Hepatic stellate cell (primary cell): ENCODE results near the gene MMP24OS.

Experiments
- DNase-seq: peaks from one replicate; pipeline ENCODE4 v3.0.0; 2011; ENCODE audit warnings: low spot score

MMP24OS gene

DNA sequence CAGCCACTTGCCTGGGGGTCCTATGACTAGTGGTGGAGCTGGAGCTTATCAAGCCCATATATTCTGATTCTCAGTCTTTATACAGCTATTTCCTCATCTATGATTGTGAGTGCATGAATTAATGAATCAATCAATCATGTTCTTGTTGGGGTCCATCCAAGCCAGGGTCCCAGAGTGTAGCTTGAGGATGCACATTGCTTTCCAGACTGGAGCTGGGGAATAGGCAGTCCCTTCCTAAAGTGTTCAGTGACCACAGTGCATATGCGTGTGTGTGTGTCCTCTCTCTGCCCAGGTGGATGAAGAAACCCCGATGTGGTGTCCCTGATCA is 26.3 kb downstream of the MMP24OS start:
- no peak for DNase-seq

DNA sequence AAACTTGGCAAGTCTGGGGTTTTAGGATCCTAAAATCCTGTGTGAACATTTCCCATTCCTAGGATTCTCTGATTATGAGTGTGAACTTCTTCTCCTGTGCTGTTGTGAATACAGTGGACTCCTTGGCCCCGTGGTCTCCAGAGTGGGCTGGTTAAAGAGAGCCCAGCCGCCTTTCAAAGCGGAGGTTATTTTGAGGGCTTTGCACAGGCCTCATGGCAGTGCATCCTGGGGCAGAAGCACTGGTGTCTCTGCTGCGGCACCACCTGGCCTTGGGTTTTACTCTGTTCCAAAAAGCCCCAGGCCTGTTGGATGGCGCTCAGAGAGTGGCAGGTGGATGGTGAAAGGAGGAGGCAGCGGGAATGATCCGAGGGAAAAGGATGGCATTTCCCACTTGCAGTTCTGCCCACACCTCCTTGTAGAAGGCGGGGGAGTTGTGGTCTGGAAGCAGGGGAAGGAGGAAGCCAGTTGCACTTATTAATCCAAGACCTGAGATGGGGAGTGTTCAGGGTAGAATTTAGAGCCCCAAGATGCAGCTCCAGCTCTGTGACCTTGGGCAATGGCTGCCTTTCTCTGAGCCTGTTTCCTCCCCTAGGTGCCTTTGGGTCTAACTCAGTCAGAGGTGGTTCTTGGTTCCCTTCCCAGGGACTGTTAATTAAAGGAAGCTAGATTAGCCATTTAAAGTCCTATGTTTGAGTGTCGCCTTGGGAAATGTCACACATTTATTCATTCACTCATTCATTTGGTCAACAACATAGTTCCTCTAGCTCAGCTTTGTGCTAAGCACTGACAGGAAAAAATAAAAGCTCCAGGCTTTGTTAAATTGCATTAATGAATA is 29.1 kb downstream of the MMP24OS start:
- peak; percentile 40 for DNase-seq

DNA sequence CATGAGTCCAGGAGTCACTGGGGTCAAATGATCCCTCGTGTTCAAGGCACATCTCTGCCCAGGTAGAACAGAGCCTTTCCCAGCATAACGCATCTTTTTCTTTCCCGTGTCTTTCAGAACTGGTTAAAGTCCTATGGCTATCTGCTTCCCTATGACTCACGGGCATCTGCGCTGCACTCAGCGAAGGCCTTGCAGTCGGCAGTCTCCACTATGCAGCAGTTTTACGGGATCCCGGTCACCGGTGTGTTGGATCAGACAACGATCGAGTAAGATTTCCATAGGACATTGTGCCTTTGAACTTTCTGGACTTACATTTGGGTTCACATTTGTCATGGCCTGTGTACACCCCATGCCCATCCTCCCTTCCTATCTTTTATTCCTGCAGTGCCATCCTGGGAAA is 31.2 kb downstream of the MMP24OS start:
- DNase-seq = no peak

DNA sequence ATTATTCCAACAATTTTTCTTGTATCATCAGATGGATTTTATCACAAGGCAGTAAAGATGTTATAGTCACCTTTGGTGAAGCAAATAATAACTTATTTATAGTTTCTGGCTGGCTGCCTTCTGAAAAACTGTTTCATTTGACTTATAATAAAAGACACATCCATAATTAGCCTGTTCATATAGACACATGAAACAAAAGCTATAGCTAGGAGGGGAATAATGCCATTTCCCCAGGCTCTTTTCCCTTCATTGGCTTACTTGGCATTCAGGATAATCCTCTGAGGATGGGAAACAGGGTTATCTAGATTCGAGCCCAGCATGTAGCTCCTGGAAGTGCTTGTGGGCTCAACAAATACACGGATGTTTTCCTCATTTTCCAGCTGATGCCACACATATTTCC is 33.9 kb downstream of the MMP24OS start:
- DNase-seq = no peak

DNA sequence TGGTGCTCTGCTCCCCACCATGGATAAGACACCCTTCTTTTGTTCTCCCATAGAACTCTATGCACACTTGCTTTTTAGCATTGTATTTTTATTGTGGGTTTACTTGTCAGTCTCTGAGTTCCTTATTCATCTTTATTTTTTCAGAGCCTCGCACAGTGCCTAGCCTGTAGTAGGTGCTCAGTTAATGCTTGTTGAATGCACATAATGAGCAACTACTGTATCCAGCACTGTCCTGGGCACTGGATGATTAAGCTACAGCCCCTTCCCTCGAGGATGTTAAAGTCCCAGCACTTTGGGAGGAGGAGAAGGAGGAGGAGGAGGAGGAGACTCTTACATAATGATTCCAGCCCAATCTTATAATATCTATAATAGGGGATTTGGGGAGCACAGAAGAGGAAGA is 34.6 kb downstream of the MMP24OS start:
- DNase-seq = no peak

DNA sequence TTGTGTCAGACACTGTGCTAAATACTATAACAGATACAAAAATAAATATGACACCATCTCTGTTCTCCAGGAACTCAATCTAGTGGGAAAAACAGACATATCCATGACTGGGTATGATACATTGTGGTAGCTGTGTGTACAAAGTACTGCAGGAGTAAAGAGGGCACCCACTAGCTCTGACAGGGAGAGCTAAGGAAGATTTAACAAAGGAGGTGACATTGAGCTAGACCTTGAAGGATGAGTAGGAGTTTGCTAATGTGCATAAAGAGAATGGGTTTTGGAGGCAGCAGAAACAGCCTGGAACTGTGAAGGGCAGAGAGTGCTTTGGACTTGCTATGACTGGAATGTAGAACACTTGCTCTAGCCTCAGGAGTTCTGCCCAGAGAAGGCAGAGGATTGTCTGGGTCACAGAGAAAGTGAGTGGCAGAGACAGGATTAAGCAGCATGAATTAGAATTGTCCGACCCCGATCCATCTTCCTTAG is 37.1 kb downstream of the MMP24OS start:
- no peak for DNase-seq

DNA sequence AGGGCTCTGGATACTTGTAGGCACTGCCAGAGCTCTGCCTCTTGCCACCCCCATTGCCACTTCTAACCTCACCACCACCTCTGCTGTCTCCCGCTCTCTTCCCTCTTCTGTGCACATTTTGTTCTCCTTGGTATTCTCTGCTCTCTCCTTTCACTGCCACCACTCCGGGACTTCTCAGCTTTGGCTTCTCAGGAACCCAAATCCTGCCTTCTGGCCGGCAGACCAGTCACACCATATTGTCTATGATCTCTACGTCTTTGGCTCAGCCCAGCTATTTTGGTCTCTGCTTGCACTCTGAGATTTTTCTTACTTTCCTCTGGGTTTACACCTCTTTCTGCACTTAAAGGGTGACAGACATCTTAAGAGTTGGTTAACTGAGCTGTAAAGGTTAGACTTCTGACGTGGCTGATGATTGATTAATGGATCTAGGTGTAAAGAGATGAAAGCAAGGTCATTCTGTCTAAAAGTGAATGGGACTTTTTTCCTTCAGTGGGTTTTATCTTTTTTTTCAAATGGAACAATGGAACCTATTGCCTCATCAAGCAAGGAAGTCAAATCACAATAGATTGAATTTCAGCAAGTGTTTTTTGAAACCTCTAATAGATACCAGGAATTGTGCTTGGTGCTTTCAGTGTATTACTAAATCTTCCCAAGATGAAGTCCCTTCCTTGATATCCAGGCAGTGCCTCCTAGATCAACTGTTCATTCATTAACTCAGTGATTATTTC is 37.7 kb downstream of the MMP24OS start:
- no peak for DNase-seq

DNA sequence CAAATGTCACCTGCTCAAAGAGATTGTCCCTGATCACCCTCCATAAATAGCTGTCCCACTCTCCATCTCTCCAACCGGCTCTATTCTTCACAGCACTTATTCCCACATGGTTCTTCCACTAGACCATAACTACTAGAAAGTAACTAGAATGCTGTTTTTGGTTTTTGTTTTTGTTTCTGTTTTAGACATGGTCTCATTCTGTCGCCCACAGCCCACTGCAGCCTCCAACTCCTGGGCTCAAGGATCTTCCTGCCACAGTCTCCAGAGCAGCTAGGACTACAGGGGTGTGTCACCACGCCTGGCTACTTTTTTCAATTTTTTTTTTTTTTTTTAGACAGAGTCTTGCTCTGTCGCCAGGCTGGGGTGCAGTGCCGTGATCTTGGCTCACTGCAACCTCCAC is 39.2 kb downstream of the MMP24OS start:
- DNase-seq = no peak

DNA sequence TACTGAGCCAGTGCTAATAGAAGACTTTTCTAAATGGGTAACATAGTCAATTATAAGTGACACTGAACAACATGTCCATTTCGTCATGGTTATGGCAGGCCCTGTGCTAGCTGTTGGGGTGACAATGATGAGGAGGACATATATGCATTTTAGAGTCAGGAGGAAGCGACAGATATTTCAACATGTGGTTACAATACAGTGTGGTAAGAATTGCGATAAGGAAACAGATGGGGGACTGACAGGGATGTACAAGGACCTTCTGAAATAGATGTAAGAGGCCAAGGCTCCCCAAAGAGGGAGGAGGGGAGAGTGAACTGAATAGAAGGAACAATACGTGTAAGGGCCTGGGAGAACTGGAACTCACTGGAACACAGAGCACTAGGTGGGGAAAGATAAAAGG is 39.8 kb downstream of the MMP24OS start:
- DNase-seq = no peak

DNA sequence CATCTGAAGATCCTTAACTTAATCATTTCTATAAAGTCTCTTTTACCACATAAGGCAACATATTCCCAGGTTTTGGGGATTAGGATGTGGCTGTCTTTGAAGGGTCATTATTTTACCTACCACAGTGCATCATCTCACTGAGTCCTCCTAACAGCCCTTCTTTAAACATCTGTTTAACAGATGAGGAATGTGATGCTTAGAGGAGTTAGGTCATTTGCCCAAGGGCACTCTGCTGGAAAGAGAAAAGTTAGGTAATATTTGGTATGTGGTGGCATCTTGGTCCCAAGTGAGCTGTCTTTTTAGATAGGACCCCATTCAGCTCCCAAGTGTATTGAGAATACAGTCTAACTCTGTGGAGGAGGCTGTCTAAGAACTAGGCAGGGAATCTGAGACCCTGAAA is 40.4 kb downstream of the MMP24OS start:
- no peak for DNase-seq

DNA sequence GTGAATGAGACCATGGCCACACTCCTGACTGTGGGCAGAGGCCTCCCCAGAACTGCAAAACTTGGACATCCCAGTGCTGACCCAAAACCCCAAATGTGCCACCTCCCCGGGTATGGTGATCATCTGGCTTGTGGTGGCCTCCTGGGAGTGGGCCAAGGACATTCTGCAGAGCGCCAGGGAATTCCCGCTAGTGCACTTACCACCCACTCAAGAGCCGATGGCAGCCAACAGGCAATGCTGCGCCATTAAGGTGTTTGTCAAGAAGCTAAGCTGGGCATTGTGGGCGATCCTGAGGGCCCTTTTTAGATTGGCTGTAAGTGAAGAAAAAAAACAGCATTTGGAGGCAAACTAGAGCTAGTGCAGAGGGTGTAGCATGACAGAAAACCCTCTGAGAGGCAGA is 42.0 kb downstream of the MMP24OS start:
- no peak for DNase-seq

DNA sequence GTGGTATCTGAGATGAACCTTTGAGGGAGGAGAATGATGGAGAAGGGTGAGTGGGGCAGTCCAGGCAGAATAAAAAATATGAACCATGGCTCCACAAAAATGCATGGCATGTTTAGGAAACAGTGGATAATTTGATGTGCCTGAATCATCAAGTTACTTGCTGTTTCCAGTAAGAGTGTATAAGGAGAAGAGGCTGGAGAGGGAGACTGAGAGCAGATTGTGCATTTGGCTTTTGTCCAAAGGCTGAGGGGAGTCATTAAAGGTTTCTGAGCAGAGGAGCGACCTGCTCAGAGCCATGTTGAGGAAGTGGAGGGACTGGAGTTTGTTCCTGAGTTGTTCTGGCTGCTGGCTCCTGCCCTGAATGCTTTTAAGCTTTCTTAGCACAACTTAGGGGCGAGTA is 45.3 kb downstream of the MMP24OS start:
- DNase-seq = peak; percentile 61

DNA sequence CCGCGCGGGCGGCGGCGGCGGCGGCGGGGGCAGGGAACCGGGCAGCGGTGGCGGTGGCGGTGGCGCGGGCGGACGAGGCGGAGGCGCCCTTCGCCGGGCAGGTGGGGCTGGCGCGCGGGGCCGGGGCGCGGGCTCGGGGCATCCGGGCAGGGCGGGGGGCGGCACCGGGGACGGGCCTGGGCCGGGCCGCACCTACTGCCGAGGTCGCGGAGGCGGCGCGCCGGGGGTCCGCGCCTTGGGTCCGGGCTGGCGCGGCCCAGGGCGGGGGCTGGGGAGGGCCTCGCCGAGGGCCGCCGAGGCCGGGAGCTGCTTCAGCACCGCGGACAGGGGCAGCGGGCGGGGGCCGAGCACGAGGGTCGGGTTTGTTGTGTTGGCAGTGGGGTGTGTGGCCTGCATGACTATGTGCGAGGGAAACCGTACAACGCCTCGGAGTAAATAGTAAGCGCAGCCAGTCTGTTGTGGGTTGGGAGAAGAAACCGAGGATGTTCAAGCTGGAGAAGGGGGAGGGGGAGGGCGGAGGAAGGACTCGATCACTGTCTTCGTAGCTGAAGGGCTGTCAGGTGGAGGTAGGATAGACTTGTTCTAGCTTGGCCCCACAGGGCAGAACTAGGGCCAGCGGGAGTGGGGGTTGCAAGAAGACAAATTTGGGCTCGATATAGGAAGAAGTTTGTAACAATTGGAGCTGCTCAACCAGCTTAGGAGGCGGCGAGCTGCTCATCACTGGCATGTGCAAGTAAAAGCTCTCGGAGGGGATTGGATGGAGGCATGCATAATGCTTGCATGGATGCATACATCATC is 50.8 kb downstream of the MMP24OS start:
- peak; percentile 45 for DNase-seq
